DOHH2 (cell line): ENCODE data around the gene FOXD2.

Experiments
- H3F3A ChIP-seq: fragments of 200-600 bp; sonication (generic), shearing (Covaris generic); 2 replicates; pipeline ENCODE4 v1.6.0; 2016; ENCODE audit warnings: antibody characterized with exemption, mild to moderate bottlenecking; ENCODE audit not compliant: control insufficient read depth, insufficient read depth
- H3K27ac ChIP-seq: fragments of 200-600 bp; sonication (generic); 2 replicates; pipeline ENCODE4 v1.5.1; 2014; ENCODE audit warnings: low read depth, mild to moderate bottlenecking, low read length, moderate library complexity
- H3K27me3 ChIP-seq: fragments of 200-600 bp; sonication (generic); 2 replicates; pipeline ENCODE4 v1.6.1; 2014; ENCODE audit warnings: mild to moderate bottlenecking, low read length, mixed read lengths; ENCODE audit not compliant: control insufficient read depth
- H3K36me3 ChIP-seq: fragments of 200-600 bp; sonication (generic); 2 replicates; pipeline ENCODE4 v1.6.1; 2014; ENCODE audit warnings: mild to moderate bottlenecking, low read length, moderate library complexity, mixed read lengths; ENCODE audit not compliant: control insufficient read depth
- H3K4me1 ChIP-seq: fragments of 200-600 bp; sonication (generic); 2 replicates; pipeline ENCODE4 v1.6.1; 2014; ENCODE audit warnings: mild to moderate bottlenecking, low read length, mixed read lengths; ENCODE audit not compliant: control insufficient read depth
- H3K4me2 ChIP-seq: fragments of 200-600 bp; sonication (generic); 2 replicates; pipeline ENCODE4 v1.6.0; 2014; ENCODE audit warnings: mild to moderate bottlenecking, low read length, moderate library complexity
- H3K4me3 ChIP-seq: fragments of 200-600 bp; sonication (generic); 2 replicates; pipeline ENCODE4 v1.5.1; 2014; ENCODE audit warnings: mild to moderate bottlenecking, low read length, mixed read lengths
- H3K79me2 ChIP-seq: fragments of 200-600 bp; sonication (generic); 2 replicates; pipeline ENCODE4 v1.6.1; 2014; ENCODE audit warnings: mild to moderate bottlenecking, low read length, mixed read lengths; ENCODE audit not compliant: control insufficient read depth
- H3K9me2 ChIP-seq: fragments of 200-600 bp; sonication (generic); replicated peaks from 2 replicates; pipeline ENCODE4 v1.6.1; 2014; ENCODE audit warnings: mild to moderate bottlenecking, low read length, mixed read lengths; ENCODE audit not compliant: control insufficient read depth
- H3K9me3 ChIP-seq: fragments of 200-600 bp; sonication (generic); 2 replicates; pipeline ENCODE4 v1.6.1; 2014; ENCODE audit warnings: antibody characterized with exemption, low read length, mixed read lengths; ENCODE audit not compliant: control insufficient read depth, insufficient read depth
- H4K20me1 ChIP-seq: fragments of 200-600 bp; sonication (generic); 2 replicates; pipeline ENCODE4 v1.6.0; 2014; ENCODE audit warnings: low read depth, mild to moderate bottlenecking, antibody characterized with exemption, low read length, moderate library complexity; ENCODE audit not compliant: control insufficient read depth, insufficient read depth
- CTCF ChIP-seq: fragments of 200-600 bp; sonication (generic); IDR thresholded peaks from one replicate; pipeline ENCODE4 v1.5.1; 2014; ENCODE audit warnings: antibody characterized with exemption, mild to moderate bottlenecking, low read depth, low read length; ENCODE audit not compliant: poor library complexity, severe bottlenecking
- EZH2phosphoT487 ChIP-seq: fragments of 200-600 bp; sonication (generic); IDR thresholded peaks from 2 replicates; pipeline ENCODE4 v1.6.1; 2017; ENCODE audit warnings: borderline replicate concordance, mild to moderate bottlenecking, antibody characterized with exemption, low read length, moderate library complexity, mixed read lengths

Gene FOXD2

GRCh38 chr1:47487332-47487731 lies 49.5 kb downstream of the FOXD2 start:
- Histone ChIP-seq H3K79me2 (no peaks in the 10 kb centered on the region), H3K27ac (no peak overlapping the region), H3K4me3 (no peak overlapping the region), H3K9me2 (no peaks in the 10 kb centered on the region), H3K9me3 (no peaks in the 10 kb centered on the region), H4K20me1 (no peaks in the 10 kb centered on the region), H3K27me3 (peaks cover 11% of the 10 kb centered on the region), H3K4me1 (no peaks in the 10 kb centered on the region), H3K4me2 (no peak overlapping the region), H3F3A (no peaks in the 10 kb centered on the region), H3K36me3 (no peaks in the 10 kb centered on the region)
- TF ChIP-seq CTCF (no peak), EZH2phosphoT487 (no peak)

GRCh38 chr1:47487850-47488450 lies 50.1 kb downstream of the FOXD2 start:
- H3F3A ChIP-seq, result no peaks in the 10 kb centered on the region
- H3K79me2 ChIP-seq, result no peaks in the 10 kb centered on the region
- H3K27me3 ChIP-seq, result peaks cover 11% of the 10 kb centered on the region
- H4K20me1 ChIP-seq, result no peaks in the 10 kb centered on the region
- no peaks in the 10 kb centered on the region for H3K9me3 ChIP-seq
- H3K36me3 ChIP-seq, result no peaks in the 10 kb centered on the region
- no peak overlapping the region for H3K4me2 ChIP-seq
- H3K4me3 ChIP-seq, result no peak overlapping the region
- no peaks in the 10 kb centered on the region for H3K4me1 ChIP-seq
- H3K27ac ChIP-seq, result no peak overlapping the region
- TF ChIP-seq EZH2phosphoT487, result no peak
- no peak for TF ChIP-seq CTCF
- H3K9me2 ChIP-seq, result no peaks in the 10 kb centered on the region
